HG03378 (cell line): ENCODE measurements around the gene RTN3.

ENCODE experiments used
- ATAC-seq: cut with Tn5 transposase; IDR thresholded peaks from one replicate; pipeline ENCODE4 v1.9.1; 2021; ENCODE audit warnings: mild to moderate bottlenecking, moderate library complexity; ENCODE audit not compliant: unreplicated experiment

The RTN3 gene

GRCh38 chr11:63729326-63729725, 48.0 kb downstream of the RTN3 start:
- ATAC-seq: no peak

GRCh38 chr11:63736864-63737263, 55.6 kb downstream of the RTN3 start:
- ATAC-seq: no peak

- no peak for ATAC-seq
Measured at GRCh38 chr11:63737718-63738117, 56.4 kb downstream of the RTN3 start.

- no peak for ATAC-seq
Measured at GRCh38 chr11:63738720-63739360, 57.5 kb downstream of the RTN3 start.

- no peak for ATAC-seq
Measured at GRCh38 chr11:63745304-63746170, 64.2 kb downstream of the RTN3 start.

- no peak for ATAC-seq
Measured at GRCh38 chr11:63747011-63747410, 65.7 kb downstream of the RTN3 start.

DNA sequence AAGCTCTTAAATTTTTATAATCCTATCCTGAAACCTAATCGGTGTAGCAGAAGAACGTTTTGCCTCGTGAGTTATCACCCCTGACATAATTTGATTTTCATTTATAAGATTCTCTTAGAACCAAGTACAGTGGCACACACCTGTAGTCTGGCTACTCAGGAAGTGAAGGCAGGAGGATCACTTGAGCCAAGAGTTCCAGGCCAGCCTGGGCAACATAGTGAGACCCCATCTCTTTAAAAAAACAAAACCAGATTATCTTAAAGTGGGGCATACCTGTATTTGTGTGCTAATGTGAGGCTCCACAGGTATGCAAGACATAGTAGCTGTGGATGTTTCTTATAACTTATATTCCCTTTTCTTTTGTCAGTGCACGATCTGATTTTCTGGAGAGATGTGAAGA, 68.3 kb downstream of the RTN3 start:
- ATAC-seq: no peak

GRCh38 chr11:63756919-63757761, 75.8 kb downstream of the RTN3 start:
- no peak for ATAC-seq

DNA sequence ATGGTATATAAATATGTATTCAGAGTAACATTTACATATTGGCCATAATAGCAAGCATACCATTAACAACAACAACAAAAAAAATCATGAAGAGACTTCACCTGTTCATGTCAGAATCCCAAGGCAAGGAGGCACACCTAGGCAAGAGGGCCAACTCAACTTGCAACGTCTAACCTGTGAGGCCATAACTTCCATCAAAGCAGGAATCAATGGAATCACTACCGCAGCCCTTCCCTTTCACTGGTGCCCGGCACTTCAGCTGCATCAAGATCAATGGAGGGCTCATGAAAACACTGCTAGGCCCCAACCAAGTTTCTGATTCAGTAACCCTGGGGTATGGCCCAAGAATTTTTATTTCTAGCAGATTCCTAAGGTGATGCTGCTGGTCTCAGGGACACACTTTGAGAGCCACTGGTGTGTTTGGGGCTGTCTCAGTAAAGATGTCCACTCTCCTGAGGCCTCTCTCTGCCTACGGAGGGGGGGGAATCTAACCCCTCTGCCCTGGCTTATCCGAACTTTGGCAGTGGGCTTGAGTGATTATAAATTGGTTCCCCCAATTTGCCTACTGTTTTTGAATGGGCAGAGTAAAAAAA, 79.3 kb downstream of the RTN3 start:
- ATAC-seq: no peak

DNA sequence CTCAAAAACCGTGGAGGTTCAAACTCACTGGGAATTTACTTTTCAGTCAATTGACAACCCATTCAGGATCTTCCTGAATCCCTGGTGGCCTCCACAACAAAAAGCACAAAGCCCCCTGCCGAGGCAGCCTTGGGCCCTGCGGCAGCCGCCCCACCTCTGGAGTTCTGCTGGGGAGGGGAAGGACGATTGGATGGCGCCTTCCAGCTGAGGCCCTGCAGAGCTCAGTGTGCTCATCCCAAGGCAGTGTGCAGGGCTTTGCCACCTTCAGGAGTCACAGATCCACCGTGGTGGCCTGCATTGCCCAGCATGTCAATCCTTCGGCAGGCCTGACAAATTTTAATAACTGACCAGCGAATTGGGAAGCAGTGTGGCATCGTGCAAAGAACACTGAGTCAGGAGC, 79.9 kb downstream of the RTN3 start:
- no peak for ATAC-seq

- ATAC-seq: no peak
Measured at GRCh38 chr11:63761931-63762653, 80.8 kb downstream of the RTN3 start.

DNA sequence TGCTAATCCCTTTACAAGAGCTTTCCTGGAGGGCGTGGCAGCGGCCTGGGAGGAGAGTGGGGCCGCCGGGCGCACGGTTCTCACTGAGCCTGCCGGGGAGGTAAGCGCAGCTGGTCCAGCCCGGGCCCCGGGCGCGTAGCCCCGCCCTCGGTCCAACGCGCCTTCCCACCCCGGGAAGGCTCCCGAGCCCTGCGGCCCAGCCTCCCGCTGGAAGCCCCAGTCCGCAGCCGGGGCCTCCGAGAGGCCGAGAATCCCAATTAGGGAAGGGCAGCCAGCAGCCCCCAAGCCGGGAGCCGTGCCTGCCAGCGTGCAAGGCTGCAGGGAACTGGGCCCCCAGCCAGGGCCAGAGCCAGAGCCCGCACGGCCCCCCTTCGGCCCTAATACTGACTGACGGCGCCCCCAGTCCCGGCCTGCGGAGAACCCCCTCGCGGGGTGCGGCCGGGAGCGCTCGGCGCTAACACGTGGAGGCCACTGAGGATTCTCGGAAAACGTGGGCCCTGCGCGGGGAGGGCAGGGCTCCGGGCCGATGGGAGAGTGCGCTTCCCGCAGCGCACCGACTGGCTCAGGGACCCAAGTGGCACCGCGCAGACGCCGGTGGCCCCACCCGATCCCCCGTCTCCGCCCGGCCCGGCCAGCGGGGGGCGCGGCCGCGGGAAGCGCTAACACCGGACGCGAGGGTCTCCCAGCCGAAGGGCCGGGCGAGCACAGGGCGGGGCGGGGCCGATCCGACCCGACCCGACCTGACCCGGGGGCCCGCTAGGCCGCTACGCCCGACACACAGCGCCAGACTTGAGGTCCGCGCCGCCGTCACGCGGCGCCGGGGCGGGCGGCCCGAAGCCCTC, 81.6 kb downstream of the RTN3 start:
- ATAC-seq: no peak

DNA sequence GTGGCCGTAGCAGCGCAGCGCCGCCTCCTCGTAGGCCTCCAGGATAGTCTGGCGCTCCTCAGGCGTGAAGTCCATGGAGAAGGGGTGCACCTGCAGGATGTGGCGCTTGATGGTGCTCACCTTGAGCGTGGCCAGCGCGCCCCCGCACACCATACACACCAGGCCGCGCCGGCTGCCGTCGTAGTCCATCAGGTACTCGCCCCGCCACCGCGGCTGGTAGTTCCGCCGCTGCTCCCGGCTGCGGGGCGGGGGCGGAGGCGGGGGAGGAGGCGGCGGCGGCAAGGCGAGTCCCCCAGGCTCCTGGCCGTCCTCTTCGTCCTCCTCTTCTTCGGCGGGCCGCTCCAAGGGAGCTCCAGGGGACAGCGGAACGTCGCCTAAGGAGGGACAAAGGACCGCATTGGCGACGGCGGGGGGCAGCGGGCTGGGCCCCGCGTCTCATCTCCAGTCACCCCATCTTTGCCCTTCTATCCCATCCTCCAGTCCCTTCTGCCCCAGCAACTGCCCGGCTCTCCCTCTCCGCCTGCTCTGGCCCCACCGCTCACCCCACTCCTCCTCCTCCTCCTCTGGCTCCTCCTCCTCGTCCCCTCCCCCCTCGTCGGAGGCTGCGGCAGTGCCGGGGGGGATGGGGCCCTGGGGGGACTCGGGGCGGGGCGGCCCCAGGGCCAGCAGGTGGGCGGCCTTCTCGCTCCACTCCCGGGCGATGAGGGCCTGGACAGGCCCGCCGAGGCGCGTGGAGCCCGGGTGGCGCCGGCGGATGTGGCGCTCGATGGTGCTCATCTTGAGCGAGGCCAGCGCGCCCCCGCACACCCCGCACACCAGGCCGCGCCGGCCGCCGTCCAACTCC, 82.4 kb downstream of the RTN3 start:
- ATAC-seq: no peak

- ATAC-seq: no peak
Measured at GRCh38 chr11:63764340-63764678, 83.0 kb downstream of the RTN3 start.

GRCh38 chr11:63764679-63765647, 83.7 kb downstream of the RTN3 start:
- no peak for ATAC-seq

DNA sequence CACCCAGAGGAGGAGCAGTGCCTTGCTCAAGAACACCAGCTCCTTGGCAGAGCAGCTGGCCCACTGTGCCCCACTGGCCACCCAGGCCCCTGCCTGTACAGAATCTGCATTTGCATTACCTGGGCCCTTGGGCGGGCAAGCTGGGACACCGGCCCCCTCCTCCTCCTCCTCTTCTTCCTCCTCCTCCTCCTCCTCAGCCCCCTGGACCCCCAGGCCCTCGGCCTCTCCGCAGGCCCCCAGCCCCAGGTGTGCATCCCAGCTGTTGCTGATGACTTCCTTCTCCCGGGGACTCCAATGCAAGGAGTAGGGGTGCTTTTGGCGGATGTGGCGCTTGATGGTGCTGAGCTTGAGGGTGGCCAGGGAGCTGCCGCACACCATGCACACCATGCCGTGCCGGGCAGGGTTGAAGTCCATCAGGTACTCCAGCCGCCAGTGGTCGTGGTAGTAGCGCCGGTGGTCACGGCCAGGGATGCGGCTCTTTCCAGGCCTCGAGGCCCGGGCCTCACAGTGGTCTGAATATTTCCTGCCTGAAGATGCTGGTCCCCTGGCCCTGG, 84.5 kb downstream of the RTN3 start:
- ATAC-seq: no peak

- ATAC-seq: no peak
Measured at GRCh38 chr11:63766531-63767235, 85.4 kb downstream of the RTN3 start.
